ENCODE data around the gene GNG8. TPM values are rescaled to one million over a fixed set of nuclear protein-coding genes. Genes with fewer than 3 reads are reported as not detected.

GNG8 gene
- total and polyA plus RNA-seq, 2 experiments from 2014 or later: 5.9 TPM; not detected in 1

GRCh38 chr19:46613525-46613924 lies 22.5 kb downstream of the GNG8 start (continued):
- TF ChIP-seq, protein P1, sequence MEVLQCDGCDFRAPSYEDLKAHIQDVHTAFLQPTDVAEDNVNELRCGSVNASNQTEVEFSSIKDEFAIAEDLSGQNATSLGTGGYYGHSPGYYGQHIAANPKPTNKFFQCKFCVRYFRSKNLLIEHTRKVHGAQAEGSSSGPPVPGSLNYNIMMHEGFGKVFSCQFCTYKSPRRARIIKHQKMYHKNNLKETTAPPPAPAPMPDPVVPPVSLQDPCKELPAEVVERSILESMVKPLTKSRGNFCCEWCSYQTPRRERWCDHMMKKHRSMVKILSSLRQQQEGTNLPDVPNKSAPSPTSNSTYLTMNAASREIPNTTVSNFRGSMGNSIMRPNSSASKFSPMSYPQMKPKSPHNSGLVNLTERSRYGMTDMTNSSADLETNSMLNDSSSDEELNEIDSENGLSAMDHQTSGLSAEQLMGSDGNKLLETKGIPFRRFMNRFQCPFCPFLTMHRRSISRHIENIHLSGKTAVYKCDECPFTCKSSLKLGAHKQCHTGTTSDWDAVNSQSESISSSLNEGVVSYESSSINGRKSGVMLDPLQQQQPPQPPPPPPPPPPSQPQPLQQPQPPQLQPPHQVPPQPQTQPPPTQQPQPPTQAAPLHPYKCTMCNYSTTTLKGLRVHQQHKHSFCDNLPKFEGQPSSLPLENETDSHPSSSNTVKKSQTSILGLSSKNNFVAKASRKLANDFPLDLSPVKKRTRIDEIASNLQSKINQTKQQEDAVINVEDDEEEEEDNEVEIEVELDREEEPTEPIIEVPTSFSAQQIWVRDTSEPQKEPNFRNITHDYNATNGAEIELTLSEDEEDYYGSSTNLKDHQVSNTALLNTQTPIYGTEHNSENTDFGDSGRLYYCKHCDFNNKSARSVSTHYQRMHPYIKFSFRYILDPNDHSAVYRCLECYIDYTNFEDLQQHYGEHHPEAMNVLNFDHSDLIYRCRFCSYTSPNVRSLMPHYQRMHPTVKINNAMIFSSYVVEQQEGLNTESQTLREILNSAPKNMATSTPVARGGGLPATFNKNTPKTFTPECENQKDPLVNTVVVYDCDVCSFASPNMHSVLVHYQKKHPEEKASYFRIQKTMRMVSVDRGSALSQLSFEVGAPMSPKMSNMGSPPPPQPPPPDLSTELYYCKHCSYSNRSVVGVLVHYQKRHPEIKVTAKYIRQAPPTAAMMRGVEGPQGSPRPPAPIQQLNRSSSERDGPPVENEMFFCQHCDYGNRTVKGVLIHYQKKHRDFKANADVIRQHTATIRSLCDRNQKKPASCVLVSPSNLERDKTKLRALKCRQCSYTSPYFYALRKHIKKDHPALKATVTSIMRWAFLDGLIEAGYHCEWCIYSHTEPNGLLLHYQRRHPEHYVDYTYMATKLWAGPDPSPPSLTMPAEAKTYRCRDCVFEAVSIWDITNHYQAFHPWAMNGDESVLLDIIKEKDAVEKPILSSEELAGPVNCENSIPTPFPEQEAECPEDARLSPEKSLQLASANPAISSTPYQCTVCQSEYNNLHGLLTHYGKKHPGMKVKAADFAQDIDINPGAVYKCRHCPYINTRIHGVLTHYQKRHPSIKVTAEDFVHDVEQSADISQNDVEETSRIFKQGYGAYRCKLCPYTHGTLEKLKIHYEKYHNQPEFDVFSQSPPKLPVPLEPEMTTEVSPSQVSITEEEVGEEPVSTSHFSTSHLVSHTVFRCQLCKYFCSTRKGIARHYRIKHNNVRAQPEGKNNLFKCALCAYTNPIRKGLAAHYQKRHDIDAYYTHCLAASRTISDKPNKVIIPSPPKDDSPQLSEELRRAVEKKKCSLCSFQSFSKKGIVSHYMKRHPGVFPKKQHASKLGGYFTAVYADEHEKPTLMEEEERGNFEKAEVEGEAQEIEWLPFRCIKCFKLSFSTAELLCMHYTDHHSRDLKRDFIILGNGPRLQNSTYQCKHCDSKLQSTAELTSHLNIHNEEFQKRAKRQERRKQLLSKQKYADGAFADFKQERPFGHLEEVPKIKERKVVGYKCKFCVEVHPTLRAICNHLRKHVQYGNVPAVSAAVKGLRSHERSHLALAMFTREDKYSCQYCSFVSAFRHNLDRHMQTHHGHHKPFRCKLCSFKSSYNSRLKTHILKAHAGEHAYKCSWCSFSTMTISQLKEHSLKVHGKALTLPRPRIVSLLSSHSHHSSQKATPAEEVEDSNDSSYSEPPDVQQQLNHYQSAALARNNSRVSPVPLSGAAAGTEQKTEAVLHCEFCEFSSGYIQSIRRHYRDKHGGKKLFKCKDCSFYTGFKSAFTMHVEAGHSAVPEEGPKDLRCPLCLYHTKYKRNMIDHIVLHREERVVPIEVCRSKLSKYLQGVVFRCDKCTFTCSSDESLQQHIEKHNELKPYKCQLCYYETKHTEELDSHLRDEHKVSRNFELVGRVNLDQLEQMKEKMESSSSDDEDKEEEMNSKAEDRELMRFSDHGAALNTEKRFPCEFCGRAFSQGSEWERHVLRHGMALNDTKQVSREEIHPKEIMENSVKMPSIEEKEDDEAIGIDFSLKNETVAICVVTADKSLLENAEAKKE (CRISPR knock-in tag; IDR thresholded peaks at IDR 0.05): no peak
- no peak for TF ChIP-seq JUNB (IDR thresholded peaks at IDR 0.05; ENCODE audit: unreplicated experiment)
- TF ChIP-seq POLR2AphosphoS5 (IDR thresholded peaks at IDR 0.05; ENCODE audit: low read depth): no peak

DNA sequence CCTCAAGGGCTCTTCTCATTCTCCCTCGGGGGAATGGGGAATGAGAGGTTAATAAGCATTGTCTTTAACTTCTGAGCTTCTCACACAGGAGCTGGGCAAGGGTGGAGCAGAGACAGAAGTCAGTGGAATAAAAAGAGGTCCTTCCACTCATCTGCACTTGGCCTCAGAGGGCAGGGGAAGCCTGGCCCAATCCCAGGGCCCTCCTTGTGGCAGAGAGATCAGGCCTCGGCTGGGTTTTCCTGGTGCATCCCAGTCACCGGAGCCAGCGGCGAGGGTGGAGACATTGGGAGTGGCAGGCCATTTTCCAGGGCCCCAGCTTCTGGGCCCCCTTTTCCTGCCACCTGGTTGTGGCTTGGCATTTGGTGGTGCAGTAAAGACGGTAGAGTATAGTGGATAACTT lies 24.2 kb downstream of the GNG8 start:
- Histone ChIP-seq H3K27ac (ENCODE audit: low read depth) (no peak overlapping the region), H3K27me3 (ENCODE audit: insufficient read depth) (no peaks in the 10 kb centered on the region), H3K4me1 (ENCODE audit: insufficient read depth) (no peaks in the 10 kb centered on the region), H3K9me2 (ENCODE audit: insufficient read depth) (no peaks in the 10 kb centered on the region), H3K79me2 (replicated peaks; ENCODE audit: insufficient read depth) (no peaks in the 10 kb centered on the region), H3K4me2 (no peak overlapping the region), H3K4me3 (no peak overlapping the region), H2AFZ (no peak overlapping the region), H3F3A (replicated peaks; ENCODE audit: low read depth) (no peaks in the 10 kb centered on the region), H4K20me1 (replicated peaks; ENCODE audit: insufficient read depth) (0 out of 2 replicates have a peak, but pooled peaks cover 4% of the 10 kb centered on the region), H3K36me3 (ENCODE audit: insufficient read depth) (peaks cover 16% of the 10 kb centered on the region; the same call in 1 of the 2 replicates)
- DNase-seq (ENCODE audit: low spot score) (no peak), ATAC-seq (no peak)
- no peak overlapping the region for H3K27ac Mint-ChIP-seq
- H3K9me3 Mint-ChIP-seq: no peaks in the 10 kb centered on the region
- peaks cover 9% of the 10 kb centered on the region for H3K27me3 Mint-ChIP-seq (ENCODE audit: insufficient read depth, low read depth, poor library complexity)
- no peak overlapping the region for H3K4me3 Mint-ChIP-seq
- H3K4me1 Mint-ChIP-seq: peaks cover 9% of the 10 kb centered on the region
- peaks cover 35% of the 10 kb centered on the region for H3K36me3 Mint-ChIP-seq (ENCODE audit: low read depth)
- no peak for TF ChIP-seq NANOG (IDR thresholded peaks at IDR 0.05; ENCODE audit: borderline replicate concordance)
- TF ChIP-seq ETS1 (IDR thresholded peaks at IDR 0.05): no peak
- no peak for TF ChIP-seq POLR2AphosphoS5 (IDR thresholded peaks at IDR 0.05; ENCODE audit: low read depth)
- TF ChIP-seq STAT1 (IDR thresholded peaks at IDR 0.05; ENCODE audit: unreplicated experiment): no peak
- TF ChIP-seq, protein P1 (CRISPR knock-in tag; IDR thresholded peaks at IDR 0.05): no peak
- TF ChIP-seq JUNB (IDR thresholded peaks at IDR 0.05; ENCODE audit: unreplicated experiment): no peak
- no peak for TF ChIP-seq ZNF331 (CRISPR knock-in tag; IDR thresholded peaks at IDR 0.05; ENCODE audit: low read depth)
- no peak for TF ChIP-seq CREB1 (CRISPR knock-in tag; IDR thresholded peaks at IDR 0.05; ENCODE audit: low read depth)

Data from GM23338 (cell line).